HG03558 (cell line): Measurements from ENCODE around the gene FAM193A.

Experiments
- ATAC-seq: cut with Tn5 transposase; IDR thresholded peaks from one replicate; pipeline ENCODE4 v1.9.1; 2021; ENCODE audit warnings: moderate number of reproducible peaks; ENCODE audit not compliant: unreplicated experiment; ENCODE audit errors: extremely low read depth

The FAM193A gene

GRCh38 chr4:2686379-2687265 is 150.2 kb downstream of the FAM193A start:
- no peak for ATAC-seq

- no peak for ATAC-seq
These were observed 151.8 kb downstream of the FAM193A start for GRCh38 chr4:2688281-2688680.

- ATAC-seq: no peak
These were observed 152.2 kb downstream of the FAM193A start for GRCh38 chr4:2688697-2689096.

- ATAC-seq: no peak
These were observed 152.7 kb downstream of the FAM193A start for GRCh38 chr4:2689114-2689513.

- peak; percentile 33 for ATAC-seq
These were observed 153.6 kb downstream of the FAM193A start for GRCh38 chr4:2689825-2690700.

- no peak for ATAC-seq
These were observed 154.9 kb downstream of the FAM193A start for GRCh38 chr4:2691313-2691712.

- ATAC-seq: no peak
These were observed 155.5 kb downstream of the FAM193A start for GRCh38 chr4:2691952-2692435.

GRCh38 chr4:2694691-2695090 is 158.2 kb downstream of the FAM193A start:
- no peak for ATAC-seq

GRCh38 chr4:2695346-2696060 is 159.1 kb downstream of the FAM193A start:
- no peak for ATAC-seq

- peak; percentile 84 for ATAC-seq
These were observed 160.0 kb downstream of the FAM193A start for GRCh38 chr4:2696423-2696822.

GRCh38 chr4:2697995-2698414 is 161.6 kb downstream of the FAM193A start:
- ATAC-seq: no peak

GRCh38 chr4:2698504-2698903 is 162.1 kb downstream of the FAM193A start:
- no peak for ATAC-seq

- no peak for ATAC-seq
These were observed 162.6 kb downstream of the FAM193A start for GRCh38 chr4:2698951-2699505.

- ATAC-seq: no peak
These were observed 163.1 kb downstream of the FAM193A start for GRCh38 chr4:2699534-2699933.

- ATAC-seq: no peak
These were observed 163.6 kb downstream of the FAM193A start for GRCh38 chr4:2700031-2700430.

GRCh38 chr4:2702361-2702760 is 165.9 kb downstream of the FAM193A start:
- ATAC-seq: no peak

GRCh38 chr4:2702770-2703169 is 166.3 kb downstream of the FAM193A start:
- ATAC-seq: no peak

- no peak for ATAC-seq
These were observed 175.9 kb downstream of the FAM193A start for GRCh38 chr4:2712261-2712842.

GRCh38 chr4:2713337-2713736 is 176.9 kb downstream of the FAM193A start:
- no peak for ATAC-seq
